ENCODE results near the gene CCBE1. TPM values are rescaled to one million over a fixed set of nuclear protein-coding genes. Genes with fewer than 3 reads are reported as not detected.

Gene CCBE1
- total RNA-seq, 1 donor from 2014 or later, result 0.68 TPM

DNA sequence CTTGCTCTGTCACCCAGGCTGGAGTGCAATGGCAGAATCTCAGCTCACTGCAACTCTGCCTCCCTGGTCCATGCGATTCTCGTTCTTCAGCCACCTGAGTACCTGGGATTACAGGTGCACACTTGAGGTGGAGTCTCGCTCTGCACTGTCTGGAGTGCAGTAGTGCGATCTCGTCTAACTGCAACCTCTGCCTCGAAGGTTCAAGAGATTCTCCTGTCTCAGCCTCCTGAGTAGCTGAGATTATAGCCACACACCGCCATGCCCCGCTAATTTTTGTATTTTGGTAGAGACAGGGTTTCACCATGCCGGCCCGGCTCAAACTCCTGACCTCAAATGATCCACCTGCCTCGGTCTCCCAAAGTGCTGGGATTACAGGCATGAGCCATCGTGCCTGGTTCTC lies 83.3 kb downstream of the CCBE1 start:
- DNase-seq, result no peak

DNA sequence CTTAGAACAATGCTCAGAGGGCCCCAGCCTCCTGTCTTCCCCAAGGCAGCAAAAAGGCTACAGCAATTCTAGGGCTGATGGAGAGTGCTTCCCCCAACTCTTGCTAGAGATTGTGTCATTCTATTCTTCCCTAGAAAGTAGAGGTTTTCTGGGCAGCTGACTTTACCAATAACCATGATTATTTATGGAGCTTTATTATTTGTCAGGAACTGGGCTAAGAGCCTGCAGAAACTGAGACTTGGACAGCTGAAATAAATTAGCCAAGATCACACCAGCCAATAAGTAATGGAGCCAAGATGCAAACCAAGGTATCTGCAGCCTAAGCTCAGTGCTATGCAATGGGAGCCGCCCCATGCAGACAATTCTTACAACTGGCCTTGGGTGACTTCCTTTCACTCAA lies 84.8 kb downstream of the CCBE1 start:
- DNase-seq, result no peak

DNA sequence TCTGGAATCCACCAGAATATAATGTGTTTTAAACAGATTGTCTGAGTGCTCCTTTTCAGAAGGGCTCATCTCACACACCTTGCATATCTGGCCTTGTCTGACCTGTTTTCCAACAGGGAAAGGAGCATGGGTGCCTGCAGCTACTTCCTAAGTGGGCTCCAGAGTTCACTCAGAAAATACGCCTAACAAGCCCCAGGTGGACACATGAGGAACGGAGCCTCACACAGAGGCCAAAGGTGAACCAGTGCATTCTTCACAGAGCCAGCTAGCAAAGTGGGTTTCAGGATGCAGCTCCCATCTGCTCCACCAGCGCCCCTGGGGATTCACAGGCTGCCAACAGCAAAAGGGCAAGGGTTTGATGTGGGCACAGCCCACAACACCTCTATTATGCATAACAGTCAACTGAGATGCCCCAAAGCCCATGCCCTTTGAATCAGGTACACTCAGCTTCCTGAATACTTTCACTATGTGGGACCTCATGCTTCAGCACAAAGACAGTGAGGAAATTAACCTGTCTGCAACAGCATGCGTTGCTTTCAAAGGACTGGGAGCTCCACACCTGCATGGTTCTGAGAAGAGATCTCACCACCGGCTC lies 86.6 kb downstream of the CCBE1 start:
- no peak for DNase-seq

DNA sequence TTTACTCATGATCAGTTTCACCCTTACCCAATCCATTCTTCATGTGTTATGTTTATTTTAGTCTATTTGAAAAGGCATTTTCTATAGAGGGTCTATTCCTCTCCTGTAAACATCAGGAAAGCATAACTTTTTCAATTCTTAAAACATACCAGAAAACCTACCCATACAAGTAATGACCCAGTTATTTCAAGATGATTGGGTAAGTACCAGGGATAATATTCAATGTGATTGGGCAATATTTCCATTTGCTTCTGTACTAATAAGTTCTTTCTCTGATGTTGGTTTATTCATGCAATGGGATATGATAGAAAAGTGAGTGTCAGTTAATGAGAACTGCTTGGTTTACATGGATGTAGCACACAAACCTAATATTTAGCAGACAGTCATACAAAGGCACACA lies 87.6 kb downstream of the CCBE1 start:
- no peak for DNase-seq

DNA sequence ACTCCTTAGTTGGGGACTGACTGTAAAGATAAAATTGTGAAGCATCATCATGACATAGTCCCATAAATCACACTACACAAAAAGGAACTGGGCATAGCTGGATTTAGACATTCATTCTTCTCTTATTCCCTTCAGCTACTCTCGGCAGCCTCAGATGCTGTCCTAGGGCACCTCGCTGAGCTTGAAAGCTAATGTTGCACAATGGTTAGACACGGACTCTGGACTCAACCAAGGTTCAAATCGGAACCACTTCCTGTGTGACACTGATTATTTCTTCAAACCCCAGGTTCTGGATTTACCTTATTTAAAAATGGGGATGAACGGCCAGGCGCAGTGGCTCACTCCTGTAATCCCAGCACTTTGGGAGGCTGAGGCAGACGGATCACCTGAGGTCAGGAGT lies 89.8 kb downstream of the CCBE1 start:
- no peak for DNase-seq

DNA sequence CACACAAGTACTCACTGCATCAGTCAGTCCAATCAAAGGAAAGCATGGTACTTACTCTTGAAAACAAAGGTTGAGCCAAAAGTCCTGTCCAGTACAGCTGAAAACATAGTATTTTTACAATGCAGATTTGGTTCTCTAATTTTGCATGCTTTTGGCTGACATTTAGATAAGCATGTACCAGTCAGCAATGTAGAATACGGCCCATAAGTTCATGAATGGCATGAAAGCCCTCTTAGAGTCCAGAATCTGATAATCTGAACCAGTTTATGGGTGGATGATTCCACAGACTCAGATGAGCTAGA lies 90.2 kb downstream of the CCBE1 start:
- DNase-seq, result no peak

DNA sequence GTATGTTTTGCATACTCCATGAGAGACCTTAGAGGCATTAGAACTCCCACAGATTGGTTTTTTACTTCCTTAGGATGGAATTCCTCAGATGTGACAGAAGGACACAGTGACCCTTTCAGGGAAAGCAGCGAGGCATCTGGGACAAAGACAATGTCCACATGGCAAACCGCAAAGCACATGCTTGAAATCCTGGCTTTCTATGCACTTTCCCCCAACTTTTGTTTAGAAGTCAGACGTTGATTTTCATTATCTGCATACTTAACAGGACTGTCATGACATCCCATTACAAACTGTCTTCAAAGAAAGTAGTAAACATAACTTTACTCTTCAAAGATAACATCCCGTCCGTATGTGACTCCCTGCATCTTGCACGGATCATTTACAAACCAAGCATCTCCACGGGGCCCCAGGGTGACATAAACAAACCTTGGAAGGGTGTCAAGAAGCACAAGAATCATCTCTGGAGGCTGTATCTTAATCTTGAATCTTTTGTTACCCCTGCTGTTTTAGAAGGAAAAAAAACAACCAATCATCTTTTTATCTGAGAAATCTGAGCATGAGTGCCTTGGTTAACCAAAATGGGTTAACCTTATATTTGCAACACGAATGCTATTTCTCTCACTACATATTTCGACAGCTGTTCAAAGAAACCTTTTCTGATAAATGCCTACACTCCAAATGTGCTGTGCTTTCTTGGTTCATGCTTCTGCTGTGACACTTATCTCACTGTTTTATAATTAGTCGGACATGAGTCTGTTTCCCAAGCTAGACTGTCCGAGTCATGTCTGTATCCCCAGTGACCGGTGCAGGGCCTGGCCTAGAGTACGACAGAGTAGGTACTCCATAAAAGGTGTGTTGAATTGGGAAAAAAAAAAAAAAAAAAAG lies 90.8 kb downstream of the CCBE1 start:
- DNase-seq, result no peak

DNA sequence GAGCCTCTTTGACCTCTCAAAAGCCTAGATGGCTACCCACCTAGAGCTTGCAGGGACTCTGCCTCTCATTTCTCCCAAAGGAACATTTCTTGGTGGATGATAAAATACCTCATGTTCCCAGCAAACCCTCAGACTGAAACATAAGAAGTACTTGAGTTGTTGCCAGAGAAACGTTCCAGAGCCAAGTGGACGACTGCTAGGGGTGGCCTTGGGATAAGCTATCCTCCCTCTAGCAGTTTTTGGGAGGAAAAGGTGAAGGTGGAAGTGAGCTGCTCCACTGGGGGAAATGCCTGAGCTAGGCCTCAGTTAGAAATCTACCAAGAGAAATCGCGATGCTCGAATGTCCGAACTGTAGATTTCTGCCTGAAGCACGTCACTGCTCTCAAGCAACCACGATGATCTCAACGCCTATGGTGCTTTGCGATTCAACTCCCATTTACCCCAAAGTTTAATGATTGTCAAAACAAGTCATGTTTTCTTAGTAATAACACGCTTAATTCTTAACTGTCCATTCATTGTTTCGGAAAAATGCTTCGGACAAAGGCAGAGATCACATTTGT lies 91.5 kb downstream of the CCBE1 start:
- no peak for DNase-seq

DNA sequence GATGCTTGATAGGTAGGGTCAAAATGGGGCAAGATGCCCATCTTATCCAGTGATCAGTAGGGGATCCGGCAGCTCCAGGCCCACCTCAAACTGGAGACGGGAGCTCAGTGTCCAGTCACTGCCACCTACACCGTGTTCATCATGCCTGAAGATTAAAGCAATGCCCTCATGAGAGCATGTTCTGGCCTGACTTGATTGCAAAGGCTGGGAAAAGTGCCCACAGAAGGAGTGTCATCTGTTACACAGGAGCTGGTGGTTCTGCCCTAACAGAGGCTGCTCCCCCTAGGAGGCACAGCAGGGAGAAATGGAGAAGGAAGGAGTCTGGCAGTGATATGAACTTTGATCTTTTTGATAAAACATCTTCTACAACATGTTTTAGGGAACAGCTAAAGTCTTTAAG lies 92.3 kb downstream of the CCBE1 start:
- no peak for DNase-seq

DNA sequence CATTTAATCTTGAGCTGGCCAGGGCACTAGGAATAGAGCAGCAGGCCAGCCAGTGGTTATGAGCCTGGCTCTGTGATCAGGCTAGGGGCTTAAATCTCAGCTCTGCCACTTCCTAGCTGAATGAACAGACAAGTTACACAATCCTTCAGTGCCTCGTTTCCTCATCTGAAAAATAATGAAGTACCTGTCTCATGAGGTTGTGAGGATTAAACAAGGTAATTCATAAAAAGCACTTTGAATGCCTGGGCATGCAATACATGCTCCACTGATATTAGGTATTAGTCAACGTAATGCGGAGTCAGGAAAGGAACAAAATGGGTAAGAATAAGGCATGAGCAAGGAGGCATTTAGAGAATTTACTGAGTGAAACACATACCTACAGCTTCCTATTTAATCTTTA lies 100.2 kb downstream of the CCBE1 start:
- DNase-seq, result no peak

DNA sequence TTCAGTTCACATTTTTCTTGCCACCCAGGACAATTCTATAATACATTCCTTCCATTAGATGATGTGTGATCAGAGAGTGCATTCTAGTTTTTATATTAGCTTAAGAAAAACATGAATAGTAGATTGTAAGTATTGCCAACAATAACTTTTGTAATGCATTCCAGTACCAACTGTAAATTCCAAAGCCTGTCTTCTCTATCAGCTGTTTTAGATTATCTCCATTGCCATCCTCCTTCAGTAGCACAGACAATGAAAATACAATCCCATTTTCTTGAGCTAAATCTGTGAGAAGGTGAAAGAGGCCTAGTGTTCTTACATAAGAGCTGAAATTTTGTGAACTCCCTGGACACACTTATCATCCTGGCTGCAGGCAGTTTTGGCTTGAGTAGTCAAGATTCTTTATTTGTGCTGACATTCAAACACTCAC lies 103.9 kb downstream of the CCBE1 start:
- DNase-seq, result no peak

DNA sequence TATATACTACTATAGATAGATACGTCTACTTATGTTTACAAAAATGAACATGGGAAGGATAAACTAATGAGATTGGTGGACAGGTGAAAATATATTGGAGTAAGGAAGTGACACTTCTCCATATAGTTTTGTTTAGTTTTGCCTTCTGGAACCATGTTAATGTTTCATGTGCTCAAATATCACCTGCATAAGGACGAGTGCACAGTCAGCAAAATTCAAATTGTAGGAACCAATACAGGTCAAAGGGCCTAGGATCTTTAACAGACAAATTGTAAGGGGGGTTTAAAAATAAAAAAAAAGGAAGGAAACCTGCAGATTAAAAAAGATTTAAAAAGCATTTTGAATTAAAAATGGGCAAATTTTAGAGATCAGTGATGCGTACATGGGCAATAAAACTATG lies 104.6 kb downstream of the CCBE1 start:
- DNase-seq, result no peak

DNA sequence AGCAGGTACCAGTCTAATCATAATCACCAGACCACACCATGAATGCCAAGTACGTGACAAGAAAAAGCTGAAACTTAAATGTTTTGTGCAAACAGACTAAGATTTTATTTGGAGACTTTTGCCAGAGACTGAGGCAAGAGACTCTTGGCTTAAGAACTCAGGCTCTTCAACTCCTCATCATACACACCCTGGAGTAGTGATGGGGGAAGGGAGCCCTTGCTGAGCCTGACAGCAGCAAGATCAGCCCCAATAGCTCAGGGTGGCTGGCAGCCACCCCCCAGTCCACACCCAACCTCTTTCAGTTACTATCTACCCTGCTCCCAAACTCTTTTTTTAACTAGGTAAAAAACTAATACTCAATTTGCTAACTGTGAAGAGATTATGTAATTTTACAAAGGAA lies 114.8 kb downstream of the CCBE1 start:
- no peak for DNase-seq

DNA sequence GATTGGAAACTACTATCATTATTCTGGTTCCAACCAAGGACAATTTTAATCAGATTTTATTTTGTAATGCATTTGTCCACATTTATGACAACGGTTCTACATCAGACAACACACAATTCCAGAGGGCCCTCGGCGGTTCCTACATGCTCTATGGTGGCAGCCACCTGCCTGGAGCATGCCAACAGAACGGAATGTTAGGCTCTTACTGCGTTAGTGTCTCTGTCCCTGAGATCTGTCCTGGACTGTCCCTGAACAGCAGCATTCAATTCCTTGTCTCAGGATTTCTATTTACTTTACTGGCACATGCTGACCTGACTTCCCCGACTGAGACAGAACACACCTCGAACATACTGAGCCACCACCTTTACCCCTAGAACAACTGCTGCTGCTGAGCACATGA lies 117.7 kb downstream of the CCBE1 start:
- DNase-seq, result no peak

DNA sequence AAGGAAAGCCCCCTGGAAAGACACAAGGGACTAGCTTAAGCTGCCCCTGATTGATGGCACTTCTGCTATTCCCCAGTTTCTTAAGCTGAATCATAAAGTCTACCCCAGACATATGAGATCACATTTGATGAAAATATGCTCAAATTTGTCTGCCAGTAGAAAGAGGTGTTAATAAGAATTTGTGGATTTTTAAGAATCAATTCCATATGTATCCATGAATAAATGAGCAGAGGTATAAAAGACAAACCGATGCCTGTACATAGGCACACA lies 119.9 kb downstream of the CCBE1 start:
- DNase-seq, result no peak

DNA sequence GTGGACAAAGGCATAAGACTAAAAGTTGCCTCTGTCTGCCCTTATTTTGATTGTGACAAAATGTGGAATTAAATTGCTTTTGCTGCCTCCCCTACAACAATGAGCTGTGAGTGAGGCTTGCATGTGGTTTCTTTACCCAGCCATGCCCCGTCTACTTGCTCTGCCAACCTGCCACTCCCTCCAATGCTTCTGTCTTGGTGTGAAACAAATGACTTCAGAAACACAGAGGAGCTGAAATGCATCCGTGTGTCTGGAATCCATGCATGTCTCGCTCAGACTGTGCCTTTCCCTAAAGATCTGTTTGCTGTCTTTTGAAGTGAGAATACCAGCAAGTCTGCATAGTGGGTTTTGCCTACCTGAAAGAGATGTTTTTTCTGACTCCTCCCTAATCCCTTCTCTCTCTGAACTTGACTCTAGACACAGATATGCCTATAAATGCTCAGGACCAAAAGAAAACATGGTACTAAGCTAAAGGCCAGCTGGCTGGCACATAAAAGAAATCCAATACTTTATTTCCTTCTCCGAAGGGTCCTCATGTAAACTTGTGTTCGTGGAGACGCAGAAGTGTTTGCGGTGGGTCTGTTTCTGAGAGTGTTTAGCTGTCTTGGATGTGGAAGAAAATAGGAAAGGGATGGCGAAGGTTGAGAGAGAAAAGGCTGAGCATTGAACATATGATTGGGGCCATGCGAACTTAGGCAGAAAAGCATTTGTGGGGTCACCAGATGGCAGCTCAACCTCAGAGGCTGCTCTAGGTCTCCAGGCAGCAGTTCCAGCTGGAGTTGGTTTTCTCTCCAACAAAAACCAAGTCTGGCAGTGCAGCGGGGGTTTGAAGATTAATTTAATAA lies 120.5 kb downstream of the CCBE1 start:
- no peak for DNase-seq

DNA sequence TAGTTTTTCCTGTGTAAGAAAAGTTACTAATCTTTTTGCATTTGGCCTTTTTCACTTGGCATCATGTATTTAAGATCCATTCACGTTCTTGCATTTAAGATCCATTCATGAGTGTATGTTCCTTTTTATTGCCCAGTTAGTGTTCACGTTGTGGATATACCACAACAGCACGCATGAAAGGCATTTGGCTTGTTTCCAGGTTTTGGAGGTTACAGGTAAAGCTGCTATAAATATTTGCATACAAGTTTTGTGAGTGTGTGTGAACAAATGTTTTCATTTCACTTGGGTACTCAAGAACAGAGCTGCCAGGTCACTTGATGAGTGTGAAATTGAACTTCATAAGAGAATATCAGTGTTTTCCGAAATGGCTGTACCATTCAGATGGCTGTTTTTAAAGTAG lies 121.2 kb downstream of the CCBE1 start:
- no peak for DNase-seq

DNA sequence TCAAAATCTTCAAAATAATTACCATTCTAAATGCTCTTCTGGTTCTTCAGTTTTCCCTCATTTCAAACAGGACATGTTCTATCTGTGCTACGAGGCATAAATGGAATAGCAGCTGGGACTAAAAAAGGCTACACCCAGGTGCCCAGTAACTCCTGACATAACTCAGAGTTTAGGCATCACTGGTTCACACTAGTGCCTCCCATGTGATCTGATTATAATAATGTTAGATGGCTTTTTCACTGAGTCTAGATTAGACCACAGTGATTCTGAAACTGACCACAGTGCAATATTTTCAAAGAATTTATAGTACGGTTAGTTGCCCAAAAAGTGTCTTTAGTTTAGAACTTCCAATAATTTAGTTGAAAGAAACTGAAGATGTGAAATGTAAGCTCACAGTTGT lies 123.3 kb downstream of the CCBE1 start:
- no peak for DNase-seq

DNA sequence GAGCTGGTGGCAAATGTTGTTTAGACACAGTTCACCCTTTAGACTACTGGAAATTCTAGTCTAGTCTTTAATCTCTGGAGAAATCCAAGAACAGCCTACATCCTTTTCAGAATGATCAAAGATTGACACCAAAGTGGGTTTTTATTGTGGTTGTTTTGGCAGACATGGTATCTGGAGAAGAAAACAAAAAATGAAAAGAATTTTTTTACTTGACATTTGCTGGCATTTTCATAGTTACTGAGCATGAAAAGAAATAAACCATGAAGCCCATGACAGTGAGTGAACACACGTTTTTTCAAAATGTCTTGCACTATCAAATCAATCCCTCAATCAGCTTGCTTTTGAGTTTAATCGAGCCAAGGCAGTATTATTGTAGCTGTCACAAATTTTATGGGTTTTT lies 125.3 kb downstream of the CCBE1 start:
- no peak for DNase-seq

DNA sequence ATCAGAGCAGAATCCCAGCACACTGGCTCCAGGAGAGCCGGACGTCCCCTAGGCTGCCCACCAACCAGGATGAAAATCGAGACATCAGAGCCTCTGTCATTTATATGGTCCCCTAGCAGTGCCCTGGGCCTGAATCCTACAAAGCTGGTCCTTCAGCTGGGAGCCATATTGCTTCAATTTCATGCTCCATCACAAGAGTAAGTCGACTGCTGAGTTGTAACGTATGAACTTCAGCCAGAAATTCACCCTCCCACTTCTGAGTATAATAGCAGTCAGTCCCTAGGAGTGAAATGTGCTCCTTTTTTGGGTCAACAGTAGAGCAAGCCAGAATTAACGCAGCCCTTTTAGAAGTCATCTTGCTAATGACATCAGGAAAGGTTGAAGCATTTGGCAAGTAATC lies 126.4 kb downstream of the CCBE1 start:
- DNase-seq, result no peak

DNA sequence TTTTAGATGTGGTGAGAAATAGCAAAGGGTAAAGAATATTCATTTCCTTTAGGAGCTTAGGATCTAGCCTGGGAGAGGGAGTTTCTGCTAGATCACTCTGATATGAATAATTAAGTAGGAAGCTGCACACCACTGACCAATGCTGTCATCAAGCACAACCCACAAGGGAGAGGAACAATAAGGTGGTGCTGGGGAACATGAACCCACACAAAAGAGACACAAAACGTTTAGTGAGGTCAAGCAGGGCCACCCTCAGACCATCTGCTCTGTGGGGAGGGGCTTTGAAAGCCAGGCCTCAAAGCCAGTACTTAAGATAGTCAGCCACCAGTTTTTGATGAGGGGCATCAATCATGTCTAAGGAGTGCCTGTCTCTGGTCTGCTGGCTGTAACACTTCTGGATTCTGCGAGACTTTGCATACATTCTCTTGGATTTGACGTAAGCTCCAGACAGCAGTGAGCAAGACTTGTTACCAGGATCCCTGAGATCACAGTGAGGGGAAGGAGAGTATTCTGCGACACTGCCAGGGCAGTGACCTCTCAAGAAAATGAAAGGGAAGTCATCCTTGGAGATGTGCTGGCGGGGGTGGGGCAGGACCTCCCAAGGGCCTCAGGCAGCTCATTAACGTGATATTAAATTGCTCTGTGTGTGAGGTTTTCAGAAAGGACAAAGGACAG lies 127.0 kb downstream of the CCBE1 start:
- peak; percentile 14 for DNase-seq

DNA sequence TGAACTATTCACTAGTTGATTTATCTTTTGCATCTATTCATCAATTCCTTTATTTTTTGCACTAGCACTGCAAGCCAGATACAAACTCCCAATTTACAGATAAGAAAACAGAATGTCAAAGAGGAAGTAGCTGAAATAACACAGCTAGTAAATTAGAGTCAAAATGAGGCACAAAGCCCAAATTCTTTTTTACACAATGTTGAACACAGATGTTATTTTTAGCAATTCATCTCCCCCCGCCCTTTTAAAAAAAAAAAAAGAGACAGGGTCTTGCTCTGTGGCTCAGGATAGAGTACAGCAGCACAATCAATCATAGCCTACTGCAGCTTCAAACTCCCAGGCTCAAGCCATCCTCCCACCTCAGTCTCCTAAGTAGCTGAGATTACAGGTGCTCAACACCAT lies 127.8 kb downstream of the CCBE1 start:
- DNase-seq, result no peak

DNA sequence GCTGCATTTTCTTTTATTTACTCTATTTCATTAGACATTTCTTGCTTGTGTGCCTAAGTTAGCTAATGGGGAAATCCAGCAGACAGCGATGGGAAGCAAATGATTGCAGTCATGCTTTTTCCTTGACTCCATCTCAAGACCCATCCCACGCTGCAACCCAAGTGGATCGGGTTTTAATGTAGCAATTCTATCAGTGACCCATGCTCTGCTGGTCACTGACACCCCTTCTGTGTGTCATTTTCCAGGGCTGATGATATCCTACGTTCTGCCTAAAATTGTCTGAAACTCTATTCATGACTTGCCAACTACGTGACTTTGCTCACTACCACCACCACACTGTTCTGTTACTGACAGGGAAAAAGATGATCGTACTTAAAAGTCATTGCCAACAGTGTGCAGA lies 129.8 kb downstream of the CCBE1 start:
- no peak for DNase-seq

Data from dermis blood vessel endothelial cell (primary cell).